Measurements from ENCODE around the gene TMEM147. TPM values are rescaled to one million over a fixed set of nuclear protein-coding genes. Genes with fewer than 3 reads are reported as not detected.

The TMEM147 gene
- total RNA-seq, 4 donors from 2014 or later: 68.1 to 119 (median 89.6) TPM

Other genes starting within 250 kb of the TMEM147 start
- gene CD22, start 216.4 kb upstream of the TMEM147 start, total RNA-seq: 1 to 10 TPM in 2 of 4 donors, under 1 TPM in 2; 0.11 to 6.1 (median 1.9) TPM
- gene FFAR1, start 197.7 kb upstream of the TMEM147 start, total RNA-seq: not detected
- gene FFAR3, start 187.2 kb upstream of the TMEM147 start, total RNA-seq: not detected
- not detected for gene GPR42, start 174.6 kb upstream of the TMEM147 start, total RNA-seq
- 1 to 10 TPM in 1 of 4 donors, under 1 TPM in 2, not detected in 1; 0.49 to 2.5 (median 0.56) TPM for gene FFAR2, start 97.4 kb upstream of the TMEM147 start, total RNA-seq
- 100 to 1,000 TPM in 2 of 4 donors, 10 to 100 TPM in 1, 1 to 10 TPM in 1; 4.6 to 656 (median 111) TPM for gene KRTDAP, start 55.2 kb upstream of the TMEM147 start, total RNA-seq
- 100 to 1,000 TPM in 3 of 4 donors, 10 to 100 TPM in 1; 81.6 to 449 (median 257) TPM for gene DMKN, start 32.0 kb upstream of the TMEM147 start, total RNA-seq
- 1,000 to 10,000 TPM in 1 of 4 donors, 100 to 1,000 TPM in 2, 10 to 100 TPM in 1; 58.2 to 1,096 (median 541) TPM for gene SBSN, start 17.3 kb upstream of the TMEM147 start, total RNA-seq
- gene GAPDHS, start 12.2 kb upstream of the TMEM147 start, total RNA-seq: not detected
- gene ATP4A, start 18.0 kb downstream of the TMEM147 start, total RNA-seq: under 1 TPM in 1 of 4 donors, not detected in 3; 0.18 TPM
- gene PMIS2, start 40.5 kb downstream of the TMEM147 start, total RNA-seq: not detected
- 10 to 100 TPM in 2 of 4 donors, 1 to 10 TPM in 2; 3.5 to 11.5 (median 10.6) TPM for gene HAUS5, start 67.1 kb downstream of the TMEM147 start, total RNA-seq
- 10 to 100 TPM; 52.1 to 59.1 (median 53.0) TPM for gene RBM42, start 83.4 kb downstream of the TMEM147 start, total RNA-seq
- gene ETV2, start 96.1 kb downstream of the TMEM147 start, total RNA-seq: under 1 TPM in 2 of 4 donors, not detected in 2; 0.31 to 0.44 TPM
- gene COX6B1, start 102.7 kb downstream of the TMEM147 start, total RNA-seq: 100 to 1,000 TPM; 582 to 942 (median 761) TPM
- gene UPK1A, start 120.9 kb downstream of the TMEM147 start, total RNA-seq: 10 to 100 TPM in 1 of 4 donors, 1 to 10 TPM in 2, not detected in 1; 4.6 to 18.7 (median 9.8) TPM
- under 1 TPM in 1 of 4 donors, not detected in 3; 0.38 TPM for gene ZBTB32, start 158.9 kb downstream of the TMEM147 start, total RNA-seq
- gene KMT2B, start 172.4 kb downstream of the TMEM147 start, total RNA-seq: 10 to 100 TPM in 3 of 4 donors, 1 to 10 TPM in 1; 7.5 to 33.7 (median 15.6) TPM
- gene IGFLR1, start 196.8 kb downstream of the TMEM147 start, total RNA-seq: 1 to 10 TPM in 3 of 4 donors, under 1 TPM in 1; 0.87 to 4.8 (median 4.3) TPM
- 10 to 100 TPM; 10.2 to 19.0 (median 17.5) TPM for gene U2AF1L4, start 199.8 kb downstream of the TMEM147 start, total RNA-seq
- 10 to 100 TPM; 23.3 to 33.9 (median 32.3) TPM for gene PSENEN, start 200.0 kb downstream of the TMEM147 start, total RNA-seq
- gene LIN37, start 202.9 kb downstream of the TMEM147 start, total RNA-seq: 10 to 100 TPM in 2 of 4 donors, 1 to 10 TPM in 2; 5.7 to 13.4 (median 9.5) TPM
- 10 to 100 TPM in 1 of 4 donors, 1 to 10 TPM in 3; 1.7 to 21.9 (median 3.6) TPM for gene HSPB6, start 211.4 kb downstream of the TMEM147 start, total RNA-seq
- gene PROSER3, start 212.6 kb downstream of the TMEM147 start, total RNA-seq: 1 to 10 TPM; 3.7 to 9.7 (median 8.6) TPM
- 1 to 10 TPM; 1.3 to 8.4 (median 2.3) TPM for gene ARHGAP33, start 229.9 kb downstream of the TMEM147 start, total RNA-seq